HepG2 (cell line): ENCODE measurements around the gene SERPINA9. TPM values are rescaled to one million over a fixed set of nuclear protein-coding genes. Genes with fewer than 3 reads are reported as not detected.

ENCODE experiments used
- BATF2 ChIP-seq: sonication (generic); formaldehyde crosslinking; IDR thresholded peaks from 2 replicates; pipeline ENCODE4 v1.8.0; 2022; ENCODE audit warnings: mild to moderate bottlenecking, missing genetic modification reagents, moderate library complexity
- CBX2 ChIP-seq, 2 experiments: fragments of 200-600 bp in 1 of 2; sonication (generic); formaldehyde crosslinking in 1 of 2; IDR thresholded peaks; 2 replicates each; pipeline versions ENCODE4 v1.7.0 to v1.8.1; 2018 to 2022; ENCODE audit warnings: low read depth in 2 of 2, low read length in 1 of 2, mild to moderate bottlenecking in 1 of 2, missing genetic modification reagents in 1 of 2
- DDIT3 ChIP-seq: sonication (generic); formaldehyde crosslinking; IDR thresholded peaks from 2 replicates; pipeline ENCODE4 v1.4.0; 2020; ENCODE audit warnings: mild to moderate bottlenecking, missing genetic modification reagents
- FOXK2 ChIP-seq: fragments of 450-650 bp; IDR thresholded peaks from 2 replicates; pipeline ENCODE4 v1.6.1; 2016
- HMGXB4 ChIP-seq, 2 experiments: sonication (generic) in 1 of 2; formaldehyde crosslinking in 1 of 2; IDR thresholded peaks; 2 replicates each; pipeline versions ENCODE4 v1.4.0 to v1.6.1; 2018 to 2020; ENCODE audit warnings: missing genetic modification reagents in 2 of 2, borderline replicate concordance in 1 of 2, low read depth in 1 of 2, mild to moderate bottlenecking in 1 of 2, missing biosample characterization in 1 of 2
- HNF4G ChIP-seq, 2 experiments: sonication (generic) in 1 of 2; formaldehyde crosslinking in 1 of 2; IDR thresholded peaks; 2 replicates each; pipeline versions ENCODE4 v1.4.0 to v1.6.1; 2011 to 2020; ENCODE audit warnings: borderline replicate concordance in 2 of 2, low read depth in 2 of 2, mild to moderate bottlenecking in 2 of 2, low read length in 1 of 2, missing genetic modification reagents in 1 of 2, moderate library complexity in 1 of 2
- LBX2 ChIP-seq: sonication (generic); formaldehyde crosslinking; IDR thresholded peaks from 2 replicates; pipeline ENCODE4 v1.5.0; 2020; ENCODE audit warnings: missing genetic modification reagents, mild to moderate bottlenecking, borderline replicate concordance
- MED1 ChIP-seq: sonication (generic); formaldehyde crosslinking; IDR thresholded peaks from 2 replicates; pipeline ENCODE4 v1.4.0; 2020; ENCODE audit warnings: missing genetic modification reagents
- NR2C2 ChIP-seq: sonication (generic); formaldehyde crosslinking; IDR thresholded peaks from 2 replicates; pipeline ENCODE4 v1.4.0; 2020; ENCODE audit warnings: missing genetic modification reagents, mild to moderate bottlenecking, moderate library complexity, borderline replicate concordance
- THAP7 ChIP-seq: sonication (generic); formaldehyde crosslinking; IDR thresholded peaks from 2 replicates; pipeline ENCODE4 v1.8.1; 2023; ENCODE audit warnings: mild to moderate bottlenecking, missing genetic modification reagents
- ZBTB10 ChIP-seq: sonication (generic); formaldehyde crosslinking; IDR thresholded peaks from 2 replicates; pipeline ENCODE4 v1.4.0; 2020; ENCODE audit warnings: missing genetic modification reagents, borderline replicate concordance
- ZBTB4 ChIP-seq: sonication (generic); formaldehyde crosslinking; IDR thresholded peaks from 2 replicates; pipeline ENCODE4 v1.4.0; 2020; ENCODE audit warnings: missing genetic modification reagents, mild to moderate bottlenecking, borderline replicate concordance
- ZMAT3 ChIP-seq: sonication (generic); formaldehyde crosslinking; conservative IDR thresholded peaks from 2 replicates; pipeline ENCODE4 v1.7.0; 2021; ENCODE audit warnings: missing genetic modification reagents
- ZNF235 ChIP-seq: sonication (generic); formaldehyde crosslinking; IDR thresholded peaks from 2 replicates; pipeline ENCODE4 v1.8.1; 2023; ENCODE audit warnings: mild to moderate bottlenecking, missing genetic modification reagents, borderline replicate concordance
- ZNF607 ChIP-seq: sonication (generic); formaldehyde crosslinking; IDR thresholded peaks from 2 replicates; pipeline ENCODE4 v1.5.1; 2020; ENCODE audit warnings: missing genetic modification reagents, mild to moderate bottlenecking, borderline replicate concordance
- ZNF724P ChIP-seq: sonication (generic); formaldehyde crosslinking; IDR thresholded peaks from 2 replicates; pipeline ENCODE4 v1.8.0; 2022; ENCODE audit warnings: missing genetic modification reagents, borderline replicate concordance
- polyA plus RNA-seq, 8 experiments: library from polyadenylated mRNA; depleted of rRNA in 3 of 8; stranded (reverse) in 7 of 8; unstranded in 1 of 8; fragments of >200 nt; fragmentation: Illumina TruSeq in 4 of 8; extraction: Trizol in 4 of 8; gene quantifications; 2 replicates each; pipeline versions ENCODE4 v1.2.1 to v1.2.3, GENCODE V29; 2011 to 2016; ENCODE audit warnings: low read depth in 4 of 8, missing spikeins in 1 of 8, mixed read lengths in 1 of 8; ENCODE audit not compliant: insufficient read depth in 1 of 8
- total RNA-seq, 5 experiments: library from RNA; depleted of rRNA; stranded (reverse); fragments of >200 nt; fragmentation: Illumina TruSeq; extraction: Trizol; gene quantifications; 2 replicates each; pipeline ENCODE4 v1.2.3, GENCODE V29; 2016; ENCODE audit warnings: low read depth in 1 of 5

Gene SERPINA9
- total and polyA plus RNA-seq, 2 of the 13 experiments (the other 11 are each of a cell fraction or from before 2014, with no cell fraction given): 0.21 TPM; not detected in 1

- TF ChIP-seq ZBTB4 (CRISPR knock-in tag) (0 out of 2 replicates have a peak, but pooled peaks have one; percentile 32), BATF2 (CRISPR knock-in tag) (no peak), MED1 (no peak), NR2C2 (CRISPR knock-in tag) (no peak), FOXK2 (no peak), ZNF235 (CRISPR knock-in tag) (no peak), ZNF607 (CRISPR knock-in tag) (no peak), LBX2 (CRISPR knock-in tag) (no peak), HNF4G (IDR thresholded peaks at IDR 0.05; ENCODE audit: borderline replicate concordance, low read depth, low read length) (no peak), HNF4G (CRISPR knock-in tag; IDR thresholded peaks at IDR 0.05; ENCODE audit: borderline replicate concordance, low read depth) (no peak), THAP7 (CRISPR knock-in tag) (no peak), ZNF724P (CRISPR knock-in tag) (no peak), ZMAT3 (CRISPR knock-in tag) (0 out of 2 replicates have a peak, but pooled peaks have one; percentile 14), HMGXB4 (CRISPR knock-in tag; IDR thresholded peaks at IDR 0.05; ENCODE audit: borderline replicate concordance in 1 of 2, low read depth in 1 of 2) (0 out of 4 replicates have a peak, but pooled peaks of 1 of the 2 experiments have one; percentile 8), CBX2 (IDR thresholded peaks at IDR 0.05; ENCODE audit: low read depth, low read length) (no peak), CBX2 (CRISPR knock-in tag; IDR thresholded peaks at IDR 0.05; ENCODE audit: low read depth) (no peak), DDIT3 (CRISPR knock-in tag) (no peak), ZBTB10 (CRISPR knock-in tag) (no peak)
Observed at GRCh38 chr14:94521375-94522114, 45.5 kb upstream of the SERPINA9 start (continued).
